ENCODE measurements around the gene ENO2. TPM values are rescaled to one million over a fixed set of nuclear protein-coding genes. Genes with fewer than 3 reads are reported as not detected.

ENO2 gene
- total RNA-seq, 4 donors from 2014 or later: 3.4 to 6.2 (median 5.6) TPM

DNA sequence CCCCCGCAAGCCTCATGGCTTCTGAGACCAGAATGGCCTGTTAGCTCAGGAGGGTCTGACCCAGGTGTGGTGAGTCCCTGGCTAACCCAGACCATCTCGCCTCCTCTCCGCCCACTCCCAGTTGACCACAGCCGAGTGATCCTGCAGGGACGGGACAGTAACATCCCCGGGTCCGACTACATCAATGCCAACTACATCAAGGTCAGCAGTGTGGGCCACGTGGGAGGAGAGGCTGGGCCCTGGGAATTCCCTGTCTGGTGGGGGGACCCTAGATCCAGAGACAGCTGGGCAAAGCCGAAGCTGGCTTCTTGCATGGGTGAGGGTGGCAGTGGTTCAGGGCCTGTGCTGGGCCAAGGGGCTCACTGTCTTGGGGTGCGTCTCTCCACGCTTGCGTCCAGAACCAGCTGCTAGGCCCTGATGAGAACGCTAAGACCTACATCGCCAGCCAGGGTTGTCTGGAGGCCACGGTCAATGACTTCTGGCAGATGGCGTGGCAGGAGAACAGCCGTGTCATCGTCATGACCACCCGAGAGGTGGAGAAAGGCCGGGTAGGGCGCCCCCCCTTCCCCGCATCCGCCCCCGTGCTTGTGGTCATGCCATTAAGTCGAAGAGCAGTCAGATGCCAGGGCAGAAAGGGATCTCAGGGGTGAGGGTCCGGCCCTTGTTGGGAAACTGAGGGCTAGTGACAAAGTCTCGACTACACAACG is 41.8 kb downstream of the ENO2 start:
- TF ChIP-seq CTCF (IDR thresholded peaks at IDR 0.05; ENCODE audit: low read depth): no peak

GRCh38 chr12:6957151-6957701 is 42.8 kb downstream of the ENO2 start:
- TF ChIP-seq CTCF (IDR thresholded peaks at IDR 0.05; ENCODE audit: low read depth): no peak

GRCh38 chr12:6957741-6958608 is 43.6 kb downstream of the ENO2 start:
- no peak for TF ChIP-seq CTCF (IDR thresholded peaks at IDR 0.05; ENCODE audit: low read depth)

DNA sequence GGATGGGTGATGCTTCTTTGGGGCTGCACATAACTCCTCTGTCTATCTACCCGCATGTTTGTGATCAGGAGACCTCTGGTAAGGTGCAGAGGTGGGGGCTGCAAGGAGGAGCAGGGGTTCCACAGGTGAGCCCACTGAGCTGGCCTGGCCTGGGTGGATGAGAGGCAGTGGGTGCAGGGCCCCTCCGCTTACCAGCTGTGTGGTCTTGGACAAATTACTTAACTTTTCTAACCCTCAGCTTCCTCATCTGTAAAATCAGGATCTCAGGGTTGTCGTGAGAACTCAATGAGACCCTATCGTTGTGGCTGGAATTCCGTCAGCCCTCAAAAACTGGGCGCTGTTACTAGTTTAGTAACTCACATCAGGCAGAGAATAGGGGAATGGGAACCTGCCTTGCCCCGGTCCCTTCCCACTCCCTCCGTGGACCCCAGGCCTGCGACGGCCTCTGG is 44.3 kb downstream of the ENO2 start:
- no peak for TF ChIP-seq CTCF (IDR thresholded peaks at IDR 0.05; ENCODE audit: low read depth)

- TF ChIP-seq CTCF (IDR thresholded peaks at IDR 0.05; ENCODE audit: low read depth): no peak
Measured at GRCh38 chr12:6959058-6959804, 44.9 kb downstream of the ENO2 start.

GRCh38 chr12:6959805-6960592 is 45.6 kb downstream of the ENO2 start:
- no peak for TF ChIP-seq CTCF (IDR thresholded peaks at IDR 0.05; ENCODE audit: low read depth)

Data from subcutaneous adipose tissue (tissue), 4 donors.